HT-29 (cell line): ENCODE results near the gene MPPED2. TPM values are rescaled to one million over a fixed set of nuclear protein-coding genes. Genes with fewer than 3 reads are reported as not detected.

Experiments used
- DNase-seq: peaks from one replicate; pipeline ENCODE4 v3.0.0-alpha.2; 2015; ENCODE audit warnings: low spot score
- total RNA-seq: library from RNA; depleted of rRNA; stranded (reverse); fragments of >200 nt; shearing (Covaris generic); gene quantifications from 2 replicates; pipeline ENCODE4 v1.2.3, GENCODE V29; 2014; rRNA removed

Gene MPPED2
- total RNA-seq, result not detected in 2 replicates

DNA sequence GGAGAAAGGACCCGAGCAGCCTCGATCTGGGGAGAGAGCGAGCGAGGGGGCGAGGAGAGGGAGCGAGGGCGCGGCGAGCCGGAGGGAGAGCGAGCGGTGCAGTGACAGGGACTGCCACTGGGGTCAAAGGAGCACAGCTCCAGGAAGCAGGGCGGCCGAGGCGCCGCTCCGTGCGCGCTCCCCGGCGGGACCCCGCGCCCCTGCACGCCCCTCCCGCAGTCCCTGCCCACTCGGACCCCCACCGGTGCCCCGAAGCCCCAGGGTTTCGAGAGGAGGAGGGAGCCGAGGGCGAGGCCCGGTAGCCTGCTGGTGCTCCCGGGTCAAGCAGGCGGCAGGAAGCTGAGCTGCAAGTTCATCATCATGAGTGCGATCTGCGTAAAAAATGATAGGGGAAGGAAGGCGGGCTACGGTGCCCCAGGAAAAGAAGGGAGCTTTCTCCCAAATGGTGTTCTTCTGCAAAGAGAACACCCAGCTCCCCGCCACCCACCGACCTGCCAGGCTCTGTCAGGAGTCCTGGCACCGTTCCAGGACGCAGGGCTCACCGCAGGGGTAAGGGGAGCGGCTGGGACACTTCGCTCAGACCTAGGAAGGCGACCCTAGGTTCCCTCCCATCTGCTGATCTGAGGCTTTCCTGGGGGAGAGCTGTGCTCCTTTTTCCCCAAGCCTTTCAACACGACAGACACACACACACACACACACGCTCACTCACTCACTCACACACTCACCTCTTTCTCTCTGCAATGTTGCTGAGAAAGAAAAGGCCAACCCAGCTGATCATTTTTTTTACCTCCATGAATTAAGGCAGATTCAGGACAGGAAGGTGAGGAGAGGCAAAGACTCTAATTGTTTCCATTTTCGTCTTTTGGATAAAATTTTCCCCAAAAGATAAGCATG lies at the start of gene MPPED2:
MPPED2 (minus strand) TSS at position 103 of the 894 bp plus-strand sequence. CDS start 5,980 bp downstream, outside the sequence.
- DNase-seq, result no peak

- DNase-seq, result no peak
Observed at GRCh38 chr11:30635401-30635989, 49.3 kb upstream of the MPPED2 start.

DNA sequence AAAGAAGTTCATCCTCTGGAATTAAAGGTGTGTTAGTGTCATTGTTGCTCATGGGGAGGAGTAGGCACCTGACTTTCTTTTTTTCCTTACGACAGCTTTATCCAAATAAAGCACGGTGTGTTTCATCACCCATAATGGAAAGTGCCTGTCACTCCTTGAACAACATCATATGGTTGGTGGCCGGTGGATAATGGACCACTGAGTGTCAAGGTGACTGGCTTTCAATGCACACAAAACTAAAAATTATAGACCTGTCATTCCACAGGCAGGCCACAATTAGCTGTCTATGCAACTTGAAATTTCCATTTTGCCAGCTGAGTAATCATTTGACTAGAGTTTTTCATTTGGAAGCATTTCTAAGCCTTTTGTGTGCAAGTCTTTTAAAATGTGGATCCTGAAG lies 45.0 kb upstream of the MPPED2 start:
- no peak for DNase-seq

DNA sequence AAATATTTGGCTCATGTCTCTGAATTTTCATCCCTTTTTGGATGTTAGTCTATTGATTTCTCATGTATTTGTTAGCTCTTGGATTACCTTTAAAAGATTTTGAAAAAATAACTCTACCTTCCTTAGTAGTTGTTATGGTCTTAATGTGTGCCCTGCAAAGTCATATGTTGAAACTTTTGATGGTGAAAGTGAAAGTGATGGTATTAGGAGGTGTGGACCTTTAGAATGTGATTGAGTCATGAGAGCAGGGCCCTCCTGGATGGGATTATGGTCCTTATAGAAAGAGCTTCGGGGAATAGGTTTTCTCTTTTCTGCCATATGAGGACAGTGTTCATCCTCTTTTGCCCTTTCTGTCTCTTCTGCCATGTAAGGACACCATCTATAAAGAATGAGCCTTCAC lies 33.6 kb upstream of the MPPED2 start:
- no peak for DNase-seq

DNA sequence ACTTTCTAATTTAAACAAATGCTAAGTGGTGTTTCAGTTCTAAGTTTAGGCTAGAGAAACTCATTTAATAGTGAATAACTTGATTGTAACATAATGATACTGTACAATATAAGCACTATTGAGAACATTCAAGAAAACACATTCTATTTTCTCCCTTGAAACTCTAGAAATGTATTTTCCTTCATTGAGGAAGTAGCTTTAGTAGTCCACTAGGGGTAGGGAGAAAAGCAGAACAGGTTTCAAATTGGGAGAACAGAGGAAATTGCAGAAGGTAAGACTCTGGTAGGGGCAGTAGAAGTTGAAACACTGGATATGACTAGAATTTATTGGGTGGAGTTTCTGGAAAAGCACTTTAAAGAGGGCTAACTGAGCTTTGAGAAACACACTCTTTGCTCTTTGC lies 31.6 kb upstream of the MPPED2 start:
- DNase-seq, result peak; percentile 10

GRCh38 chr11:30610628-30611027 lies 24.5 kb upstream of the MPPED2 start:
- no peak for DNase-seq

- DNase-seq, result no peak
Observed at GRCh38 chr11:30608534-30608933, 22.4 kb upstream of the MPPED2 start.

- DNase-seq, result no peak
Observed at GRCh38 chr11:30605036-30605605, 19.0 kb upstream of the MPPED2 start.

GRCh38 chr11:30603357-30603756 lies 17.2 kb upstream of the MPPED2 start:
- DNase-seq, result no peak

DNA sequence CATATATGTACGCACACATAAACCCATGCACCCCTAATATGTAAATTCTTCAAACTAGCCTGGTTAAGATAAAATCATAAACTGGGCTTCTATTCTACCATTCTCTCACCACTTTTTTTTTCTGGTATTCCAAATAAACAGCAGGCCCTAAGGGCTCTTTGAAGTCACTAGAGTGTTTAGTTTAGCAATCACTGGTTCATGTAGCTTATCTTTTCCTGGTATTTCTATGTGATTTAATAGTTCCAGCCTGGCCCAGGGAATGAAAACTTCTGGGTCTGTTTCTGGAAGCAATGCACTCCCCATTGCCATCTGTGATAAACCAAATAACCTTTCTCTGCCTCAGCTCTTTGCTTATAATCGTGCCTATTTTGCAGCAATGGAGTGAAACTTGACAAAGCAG lies 10.7 kb upstream of the MPPED2 start:
- DNase-seq, result no peak

- no peak for DNase-seq
Observed at GRCh38 chr11:30595934-30596333, 9.8 kb upstream of the MPPED2 start.

DNA sequence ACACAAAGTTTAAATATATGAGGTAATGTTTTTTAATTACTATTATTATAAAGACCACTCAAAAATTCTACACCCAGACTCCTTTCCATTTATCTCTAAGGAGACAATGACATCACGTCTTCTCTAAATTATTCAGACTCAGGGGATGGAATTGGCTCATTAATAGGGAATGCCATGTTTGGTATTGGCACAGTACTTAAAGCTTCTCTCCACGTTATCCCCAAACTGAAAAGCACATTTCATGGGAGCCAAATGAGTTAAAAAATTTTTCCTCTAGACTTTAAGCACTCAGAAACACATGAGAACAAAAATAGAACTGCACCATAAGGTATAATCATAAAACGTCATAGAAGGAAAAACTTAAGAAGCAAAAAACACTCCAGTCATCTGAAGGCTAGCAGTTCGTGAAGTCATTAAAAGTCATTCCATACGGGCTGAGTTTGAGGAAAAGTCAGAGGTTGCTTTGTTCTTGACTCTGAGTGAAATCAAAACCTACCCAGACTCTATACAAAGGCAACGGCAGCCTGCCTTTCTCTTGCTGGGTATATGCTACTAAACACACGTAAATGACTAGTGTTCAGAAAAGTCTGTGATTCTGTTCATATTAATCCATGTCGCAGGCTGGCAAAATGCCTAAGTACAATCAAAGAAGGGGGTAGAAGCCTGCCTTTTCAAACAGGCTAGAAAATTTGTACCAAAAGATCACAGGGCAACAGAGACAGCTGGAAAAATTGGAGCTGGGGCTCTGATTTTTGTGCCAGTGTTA lies 8.7 kb upstream of the MPPED2 start:
- no peak for DNase-seq

GRCh38 chr11:30587269-30587812 lies 1.2 kb upstream of the MPPED2 start:
- DNase-seq, result no peak

DNA sequence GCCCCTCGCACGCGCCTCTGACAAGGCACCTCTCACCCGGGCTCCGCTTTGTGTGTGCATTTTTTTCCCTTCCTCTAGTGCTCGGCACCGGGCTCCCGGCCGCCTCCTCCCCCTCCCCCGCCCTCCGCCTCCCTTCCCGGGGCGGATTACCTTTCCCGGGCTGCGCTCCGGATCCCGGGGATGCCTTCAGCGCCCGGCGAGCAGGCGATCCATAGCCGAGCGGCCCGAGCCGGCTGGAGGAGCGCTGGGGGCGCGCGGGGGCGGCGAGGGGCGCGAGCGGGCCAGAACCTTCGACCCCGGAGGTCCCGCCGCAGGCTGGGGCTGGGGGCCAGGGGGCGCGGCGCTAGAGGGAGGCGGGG lies 282 bp downstream of the MPPED2 start:
- DNase-seq, result no peak

DNA sequence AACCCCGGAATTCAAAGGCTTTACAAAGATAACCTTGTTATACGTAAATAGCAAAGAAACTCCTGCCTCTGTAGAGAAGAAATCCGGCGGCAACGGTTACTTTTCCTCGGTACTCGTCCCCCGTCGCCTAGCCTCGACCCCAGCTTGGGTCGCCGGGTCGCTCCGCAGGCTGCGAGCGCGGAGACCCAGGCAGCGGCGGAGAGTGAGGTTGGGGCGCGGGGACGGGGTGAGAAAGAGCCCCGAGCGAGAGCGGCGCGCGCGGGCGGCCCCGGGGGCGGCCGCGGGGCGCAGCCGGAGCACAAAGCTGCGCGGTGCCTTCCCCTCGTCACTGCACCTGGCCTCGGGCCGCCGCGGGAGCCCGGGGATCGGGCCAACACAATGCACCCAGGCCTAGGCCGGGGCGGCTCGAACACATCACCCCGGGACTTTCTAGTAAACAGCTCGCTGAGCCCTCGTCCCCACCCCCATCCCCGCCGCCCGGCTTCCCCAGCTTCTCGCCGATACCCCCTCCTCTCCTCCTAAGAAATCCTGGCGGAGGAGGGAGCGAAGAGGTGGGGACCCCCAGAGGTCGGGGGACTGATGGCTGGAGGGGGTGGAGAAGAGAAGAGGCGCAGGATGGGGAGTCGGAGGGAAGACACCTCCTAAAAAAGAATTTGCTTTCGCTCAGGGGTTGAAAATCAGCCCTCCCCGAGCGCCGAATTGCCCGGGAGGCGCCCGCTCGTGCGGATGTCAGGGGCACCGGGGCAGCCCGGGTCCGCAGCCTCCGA lies 845 bp downstream of the MPPED2 start:
- DNase-seq, result no peak

GRCh38 chr11:30583476-30584280 lies 2.5 kb downstream of the MPPED2 start:
- no peak for DNase-seq

DNA sequence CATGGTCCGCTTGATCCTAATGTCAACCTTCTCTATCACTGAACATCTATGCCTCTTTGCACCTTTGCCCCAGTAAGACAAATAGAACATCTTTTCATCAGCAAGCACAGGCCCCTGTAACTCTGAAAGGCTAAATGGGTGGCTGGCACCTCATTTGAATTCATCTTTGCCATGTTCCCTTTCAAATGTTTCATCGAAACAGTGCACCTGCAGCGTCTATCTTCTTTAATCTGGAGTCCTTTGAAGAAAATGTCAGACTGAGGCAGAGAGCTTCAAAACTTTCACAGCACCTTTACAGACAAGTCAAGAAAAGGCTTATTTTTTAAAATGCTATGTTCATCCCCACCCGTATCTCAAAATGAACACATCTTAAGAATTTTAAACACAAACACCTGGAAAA lies 3.4 kb downstream of the MPPED2 start:
- no peak for DNase-seq

- DNase-seq, result no peak
Observed at GRCh38 chr11:30581675-30582074, 4.5 kb downstream of the MPPED2 start.

DNA sequence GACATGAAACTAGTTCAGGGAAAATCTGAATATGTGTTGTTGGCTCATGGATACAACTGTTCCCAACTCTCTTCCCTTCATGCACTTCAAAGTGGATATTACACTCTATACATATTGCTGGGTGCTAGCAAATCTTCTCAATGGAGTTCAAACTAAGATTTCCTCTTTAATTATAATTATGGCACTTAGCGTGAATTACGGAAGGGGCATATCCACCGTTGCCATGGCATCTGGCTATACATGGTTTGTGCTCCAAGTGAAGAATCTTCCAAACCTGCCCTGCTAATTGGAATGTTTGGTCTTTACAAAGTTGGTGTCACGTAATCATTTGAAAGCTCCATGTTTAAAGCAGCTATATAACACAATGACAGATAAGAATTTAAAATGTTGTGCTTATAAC lies 5.6 kb downstream of the MPPED2 start:
- DNase-seq, result no peak
